ENCODE data around the gene PKLR.

DNA sequence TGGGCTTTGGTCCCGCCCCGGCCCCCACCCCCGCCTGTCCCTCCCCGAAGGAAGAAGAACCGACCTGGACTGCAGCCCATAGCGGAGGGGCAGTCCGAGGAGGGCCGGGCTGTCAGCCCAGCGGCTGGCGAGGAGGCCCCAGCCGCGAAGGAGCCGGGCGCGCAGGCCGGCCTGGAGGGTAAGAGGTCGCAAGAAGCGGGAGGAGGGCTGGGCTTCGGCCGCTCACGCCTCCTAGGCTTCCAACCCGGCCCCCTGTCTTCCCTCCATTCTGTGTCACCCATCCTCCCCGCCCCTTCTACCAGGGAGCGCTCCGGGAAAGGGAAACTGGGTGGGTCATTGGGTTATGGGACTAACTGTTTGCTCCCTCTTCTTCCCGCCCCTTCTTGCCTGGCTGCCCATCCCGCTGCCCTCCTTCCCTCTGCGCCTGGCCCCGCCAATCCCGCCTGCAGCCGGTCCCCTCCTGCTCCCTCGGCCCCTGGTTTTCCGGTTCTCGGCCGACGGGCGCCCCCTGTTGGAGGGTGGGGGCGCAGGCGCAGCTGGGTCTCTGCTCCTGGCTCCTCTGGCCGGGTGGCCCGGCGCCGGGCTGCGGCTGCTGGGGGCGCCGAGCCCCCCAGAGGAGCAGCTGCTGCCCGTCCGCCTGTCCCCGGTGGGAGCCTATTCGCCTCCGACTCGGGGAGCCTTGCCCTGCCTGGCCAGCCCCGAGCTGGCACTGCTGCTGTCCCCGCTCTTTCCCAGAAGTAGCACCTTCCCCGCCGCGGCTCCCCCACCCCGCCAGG, 21.9 kb upstream of the PKLR start:
- TF ChIP-seq, protein P1, sequence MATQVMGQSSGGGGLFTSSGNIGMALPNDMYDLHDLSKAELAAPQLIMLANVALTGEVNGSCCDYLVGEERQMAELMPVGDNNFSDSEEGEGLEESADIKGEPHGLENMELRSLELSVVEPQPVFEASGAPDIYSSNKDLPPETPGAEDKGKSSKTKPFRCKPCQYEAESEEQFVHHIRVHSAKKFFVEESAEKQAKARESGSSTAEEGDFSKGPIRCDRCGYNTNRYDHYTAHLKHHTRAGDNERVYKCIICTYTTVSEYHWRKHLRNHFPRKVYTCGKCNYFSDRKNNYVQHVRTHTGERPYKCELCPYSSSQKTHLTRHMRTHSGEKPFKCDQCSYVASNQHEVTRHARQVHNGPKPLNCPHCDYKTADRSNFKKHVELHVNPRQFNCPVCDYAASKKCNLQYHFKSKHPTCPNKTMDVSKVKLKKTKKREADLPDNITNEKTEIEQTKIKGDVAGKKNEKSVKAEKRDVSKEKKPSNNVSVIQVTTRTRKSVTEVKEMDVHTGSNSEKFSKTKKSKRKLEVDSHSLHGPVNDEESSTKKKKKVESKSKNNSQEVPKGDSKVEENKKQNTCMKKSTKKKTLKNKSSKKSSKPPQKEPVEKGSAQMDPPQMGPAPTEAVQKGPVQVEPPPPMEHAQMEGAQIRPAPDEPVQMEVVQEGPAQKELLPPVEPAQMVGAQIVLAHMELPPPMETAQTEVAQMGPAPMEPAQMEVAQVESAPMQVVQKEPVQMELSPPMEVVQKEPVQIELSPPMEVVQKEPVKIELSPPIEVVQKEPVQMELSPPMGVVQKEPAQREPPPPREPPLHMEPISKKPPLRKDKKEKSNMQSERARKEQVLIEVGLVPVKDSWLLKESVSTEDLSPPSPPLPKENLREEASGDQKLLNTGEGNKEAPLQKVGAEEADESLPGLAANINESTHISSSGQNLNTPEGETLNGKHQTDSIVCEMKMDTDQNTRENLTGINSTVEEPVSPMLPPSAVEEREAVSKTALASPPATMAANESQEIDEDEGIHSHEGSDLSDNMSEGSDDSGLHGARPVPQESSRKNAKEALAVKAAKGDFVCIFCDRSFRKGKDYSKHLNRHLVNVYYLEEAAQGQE (IDR thresholded peaks at IDR 0.05; ENCODE audit: insufficient read depth in 1 of 2, low read depth in 2 of 2, low read length in 2 of 2) = 0 out of 4 replicates have a peak, but pooled peaks of 1 of the 2 experiments have one; percentile 12
- TF ChIP-seq POLR2AphosphoS5 (IDR thresholded peaks at IDR 0.05; ENCODE audit: low read depth, low read length) (peak; percentile 63; the same call in 1 of the 2 replicates), TAF1 (IDR thresholded peaks at IDR 0.05; ENCODE audit: borderline replicate concordance, insufficient read depth, low read length) (0 out of 2 replicates have a peak, but pooled peaks have one; percentile 12), FOXP2 (optimal IDR thresholded peaks at IDR 0.05; ENCODE audit: borderline replicate concordance, extremely low read depth, extremely low read length, insufficient read depth) (no peak), SIN3A (IDR thresholded peaks at IDR 0.05; ENCODE audit: borderline replicate concordance, insufficient read depth, low read length) (peak; percentile 8; the same call in 1 of the 2 replicates)

Measured in PFSK-1 (cell line).